IMR-90 (cell line): ENCODE data around the gene ACOT7. TPM values are rescaled to one million over a fixed set of nuclear protein-coding genes. Genes with fewer than 3 reads are reported as not detected.

Experiments used
- ATAC-seq: fragments of 200-7000 bp; cut with Tn5 transposase; 2 replicates; pipeline ENCODE4 v1.9.1; 2020; ENCODE audit warnings: low read depth, mild to moderate bottlenecking, moderate library complexity
- BruUV-seq: library from RNA; stranded (reverse); fragments of 400-500 nt; replicated peaks from 2 replicates; lab custom pipeline; 2021; lab: Mats Ljungman, UMichigan
- CTCF ChIA-PET: fragments of 300-600 bp; formaldehyde crosslinking; extraction: SDS; loops from one replicate; lab custom pipeline; 2021; ENCODE audit warnings: antibody characterized with exemption; lab: Yijun Ruan, JAX
- POLR2A ChIA-PET: fragments of 300-600 bp; sonication (Branson Sonifier 250); formaldehyde crosslinking; loops from one replicate; lab custom pipeline; 2022; ENCODE audit warnings: antibody characterized with exemption; ENCODE audit not compliant: unreplicated experiment; lab: Charles Lee
- DNase-seq: peaks from one replicate; pipeline ENCODE4 v3.0.0; 2013
- H2AFZ ChIP-seq: replicated peaks from 2 replicates; pipeline ENCODE3; 2013; ENCODE audit warnings: low read length, mild to moderate bottlenecking; ENCODE audit not compliant: poor library complexity
- H2AK5ac ChIP-seq: 2 replicates; pipeline ENCODE4 v1.6.1; 2013; ENCODE audit warnings: low read depth, low read length, inconsistent platforms
- H2AK9ac ChIP-seq: replicated peaks from 2 replicates; pipeline ENCODE3; 2013; ENCODE audit warnings: mild to moderate bottlenecking, low read depth, low read length, moderate library complexity; ENCODE audit not compliant: poor library complexity
- H2BK120ac ChIP-seq: 2 replicates; pipeline ENCODE4 v1.6.1; 2013; ENCODE audit warnings: low read depth, low read length, inconsistent platforms
- H2BK15ac ChIP-seq: 3 replicates; pipeline ENCODE4 v1.6.1; 2013; ENCODE audit warnings: low read depth, low read length, inconsistent platforms
- H2BK20ac ChIP-seq: 2 replicates; pipeline ENCODE4 v1.6.1; 2013; ENCODE audit warnings: low read depth, mild to moderate bottlenecking, inconsistent platforms, low read length, moderate library complexity
- H2BK5ac ChIP-seq: 2 replicates; pipeline ENCODE4 v1.6.1; 2013; ENCODE audit warnings: mild to moderate bottlenecking, low read depth, low read length, inconsistent platforms; ENCODE audit not compliant: poor library complexity, severe bottlenecking
- H3K14ac ChIP-seq: replicated peaks from 2 replicates; pipeline ENCODE4 v1.6.1; 2013; ENCODE audit warnings: low read depth, low read length, inconsistent platforms
- H3K18ac ChIP-seq: 2 replicates; pipeline ENCODE4 v1.6.1; 2013; ENCODE audit warnings: low read depth, low read length, control low read depth
- H3K23ac ChIP-seq: 2 replicates; pipeline ENCODE4 v1.6.1; 2013; ENCODE audit warnings: low read depth, low read length, inconsistent platforms
- H3K27ac ChIP-seq: 2 replicates; pipeline ENCODE4 v1.5.1; 2013; ENCODE audit warnings: mild to moderate bottlenecking, control low read depth, low read length; ENCODE audit not compliant: insufficient read depth
- H3K27me3 ChIP-seq: 2 replicates; pipeline ENCODE4 v1.6.1; 2013; ENCODE audit warnings: low read length; ENCODE audit not compliant: control insufficient read depth, insufficient read depth
- H3K36me3 ChIP-seq: 2 replicates; pipeline ENCODE4 v1.6.1; 2013; ENCODE audit warnings: low read length, mixed read lengths; ENCODE audit not compliant: control insufficient read depth, insufficient read depth
- H3K4ac ChIP-seq: 2 replicates; pipeline ENCODE4 v1.6.1; 2013; ENCODE audit warnings: low read depth, low read length, inconsistent platforms
- H3K4me1 ChIP-seq: 2 replicates; pipeline ENCODE4 v1.6.1; 2013; ENCODE audit warnings: low read length, mixed read lengths; ENCODE audit not compliant: control insufficient read depth, insufficient read depth
- H3K4me2 ChIP-seq: 2 replicates; pipeline ENCODE4 v1.6.1; 2013; ENCODE audit warnings: low read depth, mild to moderate bottlenecking, control low read depth, low read length, moderate library complexity
- H3K4me3 ChIP-seq: 2 replicates; pipeline ENCODE4 v1.5.1; 2013; ENCODE audit warnings: low read depth, mild to moderate bottlenecking, control low read depth, low read length, moderate library complexity; ENCODE audit not compliant: insufficient read depth
- H3K56ac ChIP-seq: 2 replicates; pipeline ENCODE4 v1.6.1; 2013; ENCODE audit warnings: low read length, inconsistent platforms; ENCODE audit not compliant: insufficient read depth; ENCODE audit errors: extremely low read depth
- H3K79me1 ChIP-seq, 2 experiments: 2 replicates each; pipeline ENCODE4 v1.6.1; 2013; ENCODE audit warnings: low read length in 2 of 2, inconsistent platforms in 1 of 2, low read depth in 1 of 2
- H3K9ac ChIP-seq: 2 replicates; pipeline ENCODE4 v1.6.1; 2013; ENCODE audit warnings: low read depth, low read length, control low read depth
- H3K9me1 ChIP-seq: 2 replicates; pipeline ENCODE4 v1.6.1; 2013; ENCODE audit warnings: low read length, inconsistent platforms; ENCODE audit not compliant: insufficient read depth
- H3K9me3 ChIP-seq: 2 replicates; pipeline ENCODE4 v1.6.1; 2013; ENCODE audit warnings: low read length; ENCODE audit not compliant: control insufficient read depth, insufficient read depth
- H4K20me1 ChIP-seq: 2 replicates; pipeline ENCODE4 v1.6.1; 2013; ENCODE audit warnings: low read length, inconsistent platforms; ENCODE audit not compliant: insufficient read depth
- H4K5ac ChIP-seq: 2 replicates; pipeline ENCODE4 v1.6.1; 2013; ENCODE audit warnings: mild to moderate bottlenecking, low read depth, low read length, control low read depth
- H4K8ac ChIP-seq, 2 experiments: 2 replicates each; pipeline ENCODE4 v1.6.1; 2013; ENCODE audit warnings: low read depth in 2 of 2, low read length in 2 of 2, control low read depth in 1 of 2, inconsistent platforms in 1 of 2
- H4K91ac ChIP-seq: 2 replicates; pipeline ENCODE4 v1.6.1; 2013; ENCODE audit warnings: low read depth, low read length, inconsistent platforms; ENCODE audit not compliant: insufficient read depth
- BHLHE40 ChIP-seq: fragments of 150-350 bp; IDR thresholded peaks from 2 replicates; pipeline ENCODE4 v1.6.1; 2016; ENCODE audit warnings: mild to moderate bottlenecking, low read depth, low read length
- MAFK ChIP-seq: IDR thresholded peaks from 2 replicates; pipeline ENCODE4 v1.6.1; 2012; ENCODE audit warnings: low read depth, low read length, improper control_type of control experiment
- MAZ ChIP-seq: IDR thresholded peaks from 2 replicates; pipeline ENCODE4 v1.6.1; 2012; ENCODE audit warnings: low read depth, mild to moderate bottlenecking, low read length, improper control_type of control experiment, moderate library complexity, borderline replicate concordance
- RAD21 ChIP-seq: IDR thresholded peaks from 2 replicates; pipeline ENCODE4 v1.6.1; 2012; ENCODE audit warnings: low read length, improper control_type of control experiment
- RCOR1 ChIP-seq: IDR thresholded peaks from 2 replicates; pipeline ENCODE4 v1.6.1; 2012; ENCODE audit warnings: mild to moderate bottlenecking, low read length, improper control_type of control experiment; ENCODE audit not compliant: insufficient replicate concordance
- RFX5 ChIP-seq: IDR thresholded peaks from 2 replicates; pipeline ENCODE4 v1.8.0; 2012; ENCODE audit warnings: low read depth, mild to moderate bottlenecking, low read length, moderate library complexity
- SMC3 ChIP-seq: fragments of 150-350 bp; IDR thresholded peaks from 2 replicates; pipeline ENCODE4 v1.6.1; 2016; ENCODE audit warnings: low read depth, mild to moderate bottlenecking, antibody characterized with exemption, low read length, moderate library complexity
- WGBS, 2 experiments: methylation state at CpG; one replicate each; pipeline versions ENCODE4 v1.1.5 to v1.1.7; 2013; ENCODE audit warnings: missing lambda C conversion rate in 2 of 2; ENCODE audit not compliant: insufficient read length in 1 of 2; ENCODE audit errors: extremely low coverage in 2 of 2; 5-methylcytosine and 5-hydroxymethylcytosine counted together
- dilution Hi-C: fragments of 300-500 bp; cut with HindIII; formaldehyde crosslinking; loops from one replicate; pipeline ENCODE4 v1.14.3; 2018; ENCODE audit warnings: low sequenced_read_pairs; ENCODE audit not compliant: unreplicated experiment
- in situ Hi-C: fragments of 300-500 bp; cut with MboI; formaldehyde crosslinking; loops from 3 replicates; pipeline ENCODE4 v1.14.3; 2019; ENCODE audit warnings: low sequenced_read_pairs, inconsistent platforms, mixed read lengths
- intact Hi-C: fragments of 100-400 bp; cut with micrococcal nuclease; formaldehyde crosslinking; loops from 2 replicates; pipeline ENCODE4 v1.10.0; 2022
- polyA plus RNA-seq, 3 experiments: library from polyadenylated mRNA; depleted of rRNA; stranded (reverse); fragments of >200 nt; gene quantifications; 2 replicates each; pipeline ENCODE4 v1.2.3, GENCODE V29; 2012; ENCODE audit warnings: low replicate concordance in 1 of 3
- total RNA-seq: library from RNA; depleted of rRNA; stranded (reverse); fragments of >200 nt; gene quantifications from 2 replicates; pipeline ENCODE4 v1.2.3, GENCODE V29; 2012
- TF ChIP-seq, protein P1 (sequence below): fragments of 150-350 bp; IDR thresholded peaks from 2 replicates; pipeline ENCODE4 v1.6.1; 2016; ENCODE audit warnings: low read depth, mild to moderate bottlenecking, low read length, moderate library complexity, borderline replicate concordance
- TF ChIP-seq, protein P2 (sequence below): conservative IDR thresholded peaks from 2 replicates; pipeline ENCODE4 v1.5.1; 2012; ENCODE audit warnings: mild to moderate bottlenecking, low read depth, low read length, improper control_type of control experiment

Gene ACOT7
- total and polyA plus RNA-seq, 2 of the 4 experiments (the other 2 are of a cell fraction): 51.6 to 242 TPM

DNA sequence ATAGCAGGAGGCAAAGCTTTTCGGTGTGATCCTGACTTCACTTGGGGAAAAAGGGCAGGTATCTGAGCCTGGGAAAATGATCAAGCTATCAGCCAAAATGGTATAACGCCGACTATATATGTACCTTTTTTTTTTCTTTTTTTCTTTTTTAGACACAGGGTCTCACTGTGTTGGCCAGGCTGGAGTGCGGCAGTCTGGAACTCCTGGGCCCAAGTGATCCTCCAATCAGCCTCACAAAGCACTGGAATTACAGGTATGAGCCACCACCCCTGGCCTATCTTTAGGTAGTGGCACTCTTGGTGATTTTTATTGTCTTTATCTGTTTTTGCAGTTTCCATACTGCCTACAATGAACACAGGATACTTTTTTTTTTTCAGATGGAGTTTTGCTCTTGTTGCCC is 156.5 kb downstream of the ACOT7 start:
- Histone ChIP-seq H3K9me3 (no peaks in the 10 kb centered on the region), H4K5ac (no peak overlapping the region), H2BK120ac (no peak overlapping the region), H3K27ac (no peak overlapping the region), H2BK15ac (no peak overlapping the region), H2AK9ac (no peak overlapping the region), H3K4me2 (no peak overlapping the region), H3K79me1 (peaks cover 18 to 25% of the 10 kb centered on the region in 2 experiments), H3K27me3 (peaks cover 29% of the 10 kb centered on the region), H2AFZ (no peak overlapping the region), H3K14ac (no peak overlapping the region), H3K4ac (no peak overlapping the region), H2BK5ac (no peak overlapping the region), H4K20me1 (peaks cover 4% of the 10 kb centered on the region; the same call in 1 of the 2 replicates), H4K8ac (no peak overlapping the region), H3K18ac (no peak overlapping the region), H2BK20ac (no peak overlapping the region), H4K91ac (no peak overlapping the region), H2AK5ac (no peak overlapping the region), H3K36me3 (peaks cover 5% of the 10 kb centered on the region), H3K56ac (no peak overlapping the region), H3K9ac (no peak overlapping the region), H3K4me3 (no peak overlapping the region), H3K4me1 (peaks cover 4% of the 10 kb centered on the region; the same call in 1 of the 2 replicates), H3K23ac (no peak overlapping the region), H3K9me1 (no peaks in the 10 kb centered on the region; the same call in 1 of the 2 replicates)
- ATAC-seq (no peak), DNase-seq (no peak)
- WGBS, 2 experiments: no CpG with 5 or more reads among the region's 4 CpGs
- TF ChIP-seq, protein P1, sequence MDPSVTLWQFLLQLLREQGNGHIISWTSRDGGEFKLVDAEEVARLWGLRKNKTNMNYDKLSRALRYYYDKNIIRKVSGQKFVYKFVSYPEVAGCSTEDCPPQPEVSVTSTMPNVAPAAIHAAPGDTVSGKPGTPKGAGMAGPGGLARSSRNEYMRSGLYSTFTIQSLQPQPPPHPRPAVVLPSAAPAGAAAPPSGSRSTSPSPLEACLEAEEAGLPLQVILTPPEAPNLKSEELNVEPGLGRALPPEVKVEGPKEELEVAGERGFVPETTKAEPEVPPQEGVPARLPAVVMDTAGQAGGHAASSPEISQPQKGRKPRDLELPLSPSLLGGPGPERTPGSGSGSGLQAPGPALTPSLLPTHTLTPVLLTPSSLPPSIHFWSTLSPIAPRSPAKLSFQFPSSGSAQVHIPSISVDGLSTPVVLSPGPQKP: no peak
- no peak for TF ChIP-seq BHLHE40
- no peak for TF ChIP-seq RCOR1
- TF ChIP-seq, protein P2, sequence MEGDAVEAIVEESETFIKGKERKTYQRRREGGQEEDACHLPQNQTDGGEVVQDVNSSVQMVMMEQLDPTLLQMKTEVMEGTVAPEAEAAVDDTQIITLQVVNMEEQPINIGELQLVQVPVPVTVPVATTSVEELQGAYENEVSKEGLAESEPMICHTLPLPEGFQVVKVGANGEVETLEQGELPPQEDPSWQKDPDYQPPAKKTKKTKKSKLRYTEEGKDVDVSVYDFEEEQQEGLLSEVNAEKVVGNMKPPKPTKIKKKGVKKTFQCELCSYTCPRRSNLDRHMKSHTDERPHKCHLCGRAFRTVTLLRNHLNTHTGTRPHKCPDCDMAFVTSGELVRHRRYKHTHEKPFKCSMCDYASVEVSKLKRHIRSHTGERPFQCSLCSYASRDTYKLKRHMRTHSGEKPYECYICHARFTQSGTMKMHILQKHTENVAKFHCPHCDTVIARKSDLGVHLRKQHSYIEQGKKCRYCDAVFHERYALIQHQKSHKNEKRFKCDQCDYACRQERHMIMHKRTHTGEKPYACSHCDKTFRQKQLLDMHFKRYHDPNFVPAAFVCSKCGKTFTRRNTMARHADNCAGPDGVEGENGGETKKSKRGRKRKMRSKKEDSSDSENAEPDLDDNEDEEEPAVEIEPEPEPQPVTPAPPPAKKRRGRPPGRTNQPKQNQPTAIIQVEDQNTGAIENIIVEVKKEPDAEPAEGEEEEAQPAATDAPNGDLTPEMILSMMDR: no peak
- no peak for TF ChIP-seq RFX5
- TF ChIP-seq RAD21: no peak
- TF ChIP-seq SMC3: no peak
- TF ChIP-seq MAZ: no peak
- TF ChIP-seq MAFK: no peak
- intact Hi-C loops (no loop called here), dilution Hi-C loops (no loop called here), in situ Hi-C loops (no loop called here)
- CTCF ChIA-PET: no interaction called here
- no TSS peak for BruUV-seq
- POLR2A ChIA-PET: no interaction called here
